GM21529 (cell line): Measurements from ENCODE around the gene REC114.
"Not testable (repeated sequence)": the region's sequence is repeated elsewhere in the genome, so short reads cannot be mapped to it uniquely, and the experiment has no call there.

Experiments
- ATAC-seq: cut with Tn5 transposase; IDR thresholded peaks from one replicate; pipeline ENCODE4 v1.9.1; 2021; ENCODE audit not compliant: unreplicated experiment

REC114 gene

DNA sequence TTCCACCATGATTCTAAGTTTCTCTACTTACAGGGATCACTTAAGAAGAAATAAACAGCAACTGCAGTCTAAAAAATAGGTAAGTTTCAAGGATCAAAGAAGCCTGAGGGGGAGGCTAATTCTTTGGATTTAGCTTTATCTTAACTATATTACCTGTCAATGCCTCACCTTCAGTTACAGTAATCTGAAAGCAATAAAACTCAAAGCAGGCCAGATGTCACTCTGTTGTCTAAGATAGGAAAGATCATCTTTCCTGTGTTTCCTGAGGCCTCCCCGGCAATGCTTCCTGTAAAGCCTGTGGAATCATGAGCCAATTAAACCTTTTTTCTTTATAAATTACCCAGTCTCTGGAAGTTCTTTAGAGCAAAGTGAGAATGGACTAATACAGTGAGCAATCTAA is 130.1 kb downstream of the REC114 start:
- no peak for ATAC-seq

DNA sequence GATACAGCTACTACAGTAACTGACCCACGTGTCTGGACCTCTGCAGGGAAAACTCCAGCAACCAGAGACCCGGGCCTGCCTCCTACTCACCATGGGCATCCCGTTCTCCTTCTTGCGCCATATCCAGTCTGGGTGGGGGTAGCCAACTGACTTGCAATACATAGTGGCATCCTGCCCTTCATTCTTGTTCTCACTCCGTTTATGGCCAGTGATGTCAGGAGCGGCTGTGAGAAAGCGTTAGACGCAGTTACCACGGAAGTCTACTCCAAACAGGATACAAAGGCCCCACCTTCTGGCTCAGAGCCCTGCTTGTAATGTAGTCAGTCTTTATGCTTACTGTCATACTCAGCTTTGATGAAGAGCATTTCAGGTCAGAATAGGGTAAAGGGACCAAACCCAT is 130.6 kb downstream of the REC114 start:
- ATAC-seq, result no peak

DNA sequence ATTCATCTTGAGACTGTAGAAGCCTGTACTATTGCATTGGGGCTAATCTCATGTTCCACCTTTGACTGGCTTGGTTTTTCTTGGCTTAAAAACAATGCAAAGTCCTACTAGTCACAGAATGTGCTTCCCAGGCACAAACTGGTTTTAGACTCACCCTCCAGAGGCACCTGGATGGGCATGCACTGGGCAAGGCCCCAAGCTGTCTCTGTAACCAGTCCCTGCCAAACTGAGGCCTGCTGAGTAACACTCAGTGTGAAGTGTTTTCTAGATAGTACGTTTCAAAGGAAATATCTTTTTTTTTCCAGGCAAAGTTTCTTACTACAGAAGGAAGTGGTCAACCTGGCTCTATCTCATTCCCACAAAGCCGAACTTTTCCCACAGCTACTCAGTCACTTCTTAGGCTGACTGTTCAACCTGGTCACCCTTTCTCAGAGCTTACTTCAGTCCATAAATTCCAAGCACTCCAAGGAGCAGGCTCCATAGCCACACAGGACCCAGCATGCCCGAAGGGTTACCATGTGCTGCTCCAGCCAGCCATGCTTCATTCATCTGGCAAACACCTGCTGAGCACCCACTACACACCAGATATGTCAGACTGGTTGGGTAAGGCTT is 132.8 kb downstream of the REC114 start:
- no peak for ATAC-seq

DNA sequence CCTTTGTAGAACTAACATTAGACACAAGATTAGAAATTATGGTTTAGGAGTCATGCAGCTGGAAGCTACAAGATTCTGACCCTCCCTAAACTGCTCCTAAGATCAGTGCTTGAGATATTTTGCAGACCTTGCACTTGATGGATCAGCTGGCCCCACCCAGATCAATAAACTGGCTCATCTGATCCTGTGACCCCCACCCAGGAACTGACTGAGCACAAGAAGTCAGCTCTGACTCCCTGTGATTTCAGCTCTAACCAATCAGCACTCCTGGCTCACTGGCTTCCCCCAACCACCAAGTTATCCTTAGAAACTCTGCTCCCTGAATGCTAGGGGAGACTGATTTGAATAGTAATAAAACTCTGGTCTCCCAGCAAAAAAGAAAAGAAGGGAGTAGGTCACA is 134.6 kb downstream of the REC114 start:
- ATAC-seq, result not testable (repeated sequence)

DNA sequence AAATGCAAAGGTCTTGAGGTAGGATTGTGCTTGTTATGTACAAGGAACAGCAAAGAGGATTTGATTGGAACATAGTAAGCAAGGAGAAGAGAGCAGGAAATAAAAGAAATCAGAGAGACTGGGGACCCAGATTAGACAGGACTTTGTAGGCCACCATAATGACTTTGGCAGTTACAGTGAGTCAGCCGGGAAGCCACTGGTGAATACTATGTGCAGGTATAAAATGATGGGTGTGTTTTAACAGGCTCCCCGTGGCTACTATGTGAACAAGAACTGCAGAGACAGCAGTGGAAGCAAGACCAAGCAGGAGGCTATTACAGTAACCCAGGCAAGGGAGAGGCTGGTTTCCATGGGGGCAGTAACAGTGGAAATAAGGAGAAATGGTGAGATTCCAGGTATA is 135.1 kb downstream of the REC114 start:
- ATAC-seq, result no peak

DNA sequence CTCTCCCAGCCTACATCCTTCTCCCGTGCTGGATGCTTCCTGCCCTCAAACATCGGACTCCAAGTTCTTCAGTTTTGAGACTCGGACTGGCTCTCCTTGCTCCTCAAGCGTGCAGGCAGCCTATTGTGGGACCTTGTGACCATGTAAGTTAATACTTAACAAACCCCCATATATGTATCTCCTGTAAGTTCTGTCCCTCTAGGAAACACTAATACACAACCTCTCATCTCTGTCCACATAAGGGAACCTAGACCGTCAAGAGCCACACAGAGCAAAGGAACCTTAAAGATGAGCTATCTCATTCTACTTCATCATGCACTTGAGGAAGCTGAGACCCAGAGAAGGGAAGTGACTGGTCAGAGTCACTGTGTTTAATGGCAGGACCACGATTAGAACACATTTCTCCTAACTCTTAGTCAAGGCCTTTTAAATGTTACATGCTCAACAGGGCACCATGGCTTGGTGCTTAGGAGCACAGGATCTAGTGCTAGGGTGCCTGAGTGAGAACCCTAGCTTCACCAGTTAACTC is 140.0 kb downstream of the REC114 start:
- no peak for ATAC-seq

- no peak for ATAC-seq
Observed at GRCh38 chr15:73583544-73583943, 140.6 kb downstream of the REC114 start.

GRCh38 chr15:73584699-73585420 is 141.9 kb downstream of the REC114 start:
- no peak for ATAC-seq

- no peak for ATAC-seq
Observed at GRCh38 chr15:73585871-73586654, 143.1 kb downstream of the REC114 start.

DNA sequence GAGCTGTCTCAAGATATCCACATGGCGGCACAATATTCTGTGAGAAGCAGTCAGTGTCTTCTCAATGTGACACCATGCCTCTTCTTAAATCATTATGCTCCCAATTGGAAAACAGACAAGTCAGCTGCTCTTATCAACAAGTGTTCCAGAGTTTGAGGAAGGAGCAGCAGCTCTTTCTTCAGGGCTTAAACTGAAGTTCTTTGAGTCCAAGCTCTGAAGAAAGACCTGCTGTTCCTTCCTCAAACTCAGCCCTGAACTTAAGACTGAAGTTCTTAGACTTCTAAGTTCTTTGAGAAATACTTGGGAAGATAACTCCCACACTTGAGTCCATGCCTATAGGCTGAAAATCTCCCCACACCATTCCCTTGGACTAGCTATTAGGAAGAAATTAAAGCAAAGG is 146.8 kb downstream of the REC114 start:
- ATAC-seq, result no peak

DNA sequence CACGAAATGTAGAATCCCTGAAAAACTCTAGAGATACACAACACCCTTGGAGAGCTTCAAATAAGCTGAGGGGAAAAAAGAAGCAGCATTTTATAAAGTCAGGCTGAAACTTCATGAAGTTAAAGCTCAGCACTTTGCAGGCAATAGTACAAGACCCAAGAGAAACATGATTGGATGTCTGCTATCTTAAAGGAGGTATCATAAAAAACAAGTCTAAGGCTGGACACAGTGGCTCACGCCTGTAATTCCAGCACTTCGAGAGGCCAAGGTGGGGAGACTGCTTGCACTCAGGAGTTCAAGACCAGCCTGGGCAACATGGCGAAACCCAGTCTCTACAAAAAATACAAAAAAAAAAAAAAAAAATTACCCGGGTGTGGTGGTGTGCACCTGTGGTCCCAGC is 147.3 kb downstream of the REC114 start:
- ATAC-seq, result no peak

- no peak for ATAC-seq
Observed at GRCh38 chr15:73593304-73594074, 150.5 kb downstream of the REC114 start.

DNA sequence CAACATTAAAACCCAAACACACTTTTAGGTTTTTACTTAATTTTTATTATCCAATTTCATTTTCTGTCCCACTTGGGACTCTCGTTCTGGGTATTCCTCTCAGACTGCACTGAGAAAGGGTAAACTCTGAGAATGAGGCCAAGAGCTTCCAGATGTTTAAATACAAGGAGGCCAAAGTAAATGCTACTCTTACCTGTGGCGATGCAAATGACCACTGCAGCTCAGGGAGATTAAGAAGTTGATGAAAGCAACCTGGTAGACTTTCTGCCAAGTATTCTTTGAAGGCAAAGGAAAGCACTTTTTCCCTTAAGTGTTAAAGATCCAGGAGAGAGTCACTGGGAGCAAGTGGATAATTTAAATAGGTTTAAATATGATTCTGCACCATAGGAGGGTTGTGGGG is 151.1 kb downstream of the REC114 start:
- ATAC-seq, result no peak

- ATAC-seq, result no peak
Observed at GRCh38 chr15:73596174-73596573, 153.2 kb downstream of the REC114 start.

GRCh38 chr15:73597036-73597638 is 154.2 kb downstream of the REC114 start:
- ATAC-seq, result no peak

GRCh38 chr15:73598530-73599160 is 155.7 kb downstream of the REC114 start:
- no peak for ATAC-seq

DNA sequence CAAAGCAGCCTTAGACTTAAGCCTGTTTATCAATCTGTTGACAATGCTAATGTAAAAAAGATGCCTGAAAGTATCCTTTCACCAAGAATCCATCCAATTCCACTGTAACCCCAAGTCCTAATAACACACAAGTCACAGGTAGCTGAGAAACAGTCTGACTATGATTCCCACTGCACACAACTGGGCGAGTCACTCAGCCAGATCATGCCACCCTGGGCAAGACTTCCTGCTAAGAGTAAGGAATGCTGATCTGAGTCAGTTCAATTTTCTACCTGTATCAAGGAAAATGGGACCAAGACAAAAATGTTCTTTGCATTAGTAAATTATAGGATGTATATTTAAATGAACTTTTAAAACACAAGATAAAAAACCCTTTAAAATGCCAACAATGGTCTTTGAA is 157.0 kb downstream of the REC114 start:
- ATAC-seq, result no peak

DNA sequence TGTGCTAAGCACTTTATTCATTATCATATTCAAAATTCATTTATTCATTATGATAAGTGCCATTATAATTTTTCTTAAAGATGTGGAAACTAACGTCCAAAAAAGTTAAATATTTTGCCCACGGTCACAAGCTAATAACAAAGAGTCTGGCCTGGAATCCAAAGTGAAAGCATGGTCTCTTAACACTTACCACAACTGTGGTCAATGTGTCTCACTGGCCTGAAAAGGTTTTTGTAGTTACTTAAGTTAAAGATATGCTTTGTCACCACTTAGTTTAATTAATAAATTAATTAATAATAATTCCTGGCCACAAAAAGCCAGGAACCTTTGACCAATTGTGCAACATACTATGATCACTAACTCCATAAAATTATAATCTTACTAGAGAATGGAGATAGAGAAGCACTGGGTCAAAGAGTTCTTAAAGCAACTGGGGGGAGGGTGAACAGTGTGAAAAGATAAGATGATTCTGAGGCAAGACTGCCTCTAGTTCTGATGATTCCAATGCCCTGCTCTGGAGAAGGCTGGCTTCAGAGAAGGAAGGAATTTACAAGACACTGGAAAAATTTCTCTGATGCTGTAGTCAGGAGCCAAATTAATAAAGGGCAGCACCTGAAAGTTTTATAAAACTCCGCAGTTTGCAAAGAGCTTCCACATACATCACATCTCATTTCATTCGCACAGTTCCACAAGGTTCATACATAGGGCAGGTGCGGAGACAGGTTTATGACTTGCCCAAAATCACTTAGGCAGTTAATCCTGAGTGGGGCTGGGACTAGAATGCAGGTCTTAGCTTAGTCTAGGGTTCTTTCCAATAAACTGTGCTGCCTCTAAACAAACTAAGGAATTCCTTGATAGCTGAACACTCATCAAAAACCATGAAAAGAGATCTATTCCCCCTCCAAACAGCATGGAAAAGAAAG is 157.7 kb downstream of the REC114 start:
- no peak for ATAC-seq
